Measurements from ENCODE around the gene LSM7. TPM values are rescaled to one million over a fixed set of nuclear protein-coding genes. Genes with fewer than 3 reads are reported as not detected.

Gene LSM7
- total RNA-seq, 1 experiment from 2014 or later, result 282 TPM

DNA sequence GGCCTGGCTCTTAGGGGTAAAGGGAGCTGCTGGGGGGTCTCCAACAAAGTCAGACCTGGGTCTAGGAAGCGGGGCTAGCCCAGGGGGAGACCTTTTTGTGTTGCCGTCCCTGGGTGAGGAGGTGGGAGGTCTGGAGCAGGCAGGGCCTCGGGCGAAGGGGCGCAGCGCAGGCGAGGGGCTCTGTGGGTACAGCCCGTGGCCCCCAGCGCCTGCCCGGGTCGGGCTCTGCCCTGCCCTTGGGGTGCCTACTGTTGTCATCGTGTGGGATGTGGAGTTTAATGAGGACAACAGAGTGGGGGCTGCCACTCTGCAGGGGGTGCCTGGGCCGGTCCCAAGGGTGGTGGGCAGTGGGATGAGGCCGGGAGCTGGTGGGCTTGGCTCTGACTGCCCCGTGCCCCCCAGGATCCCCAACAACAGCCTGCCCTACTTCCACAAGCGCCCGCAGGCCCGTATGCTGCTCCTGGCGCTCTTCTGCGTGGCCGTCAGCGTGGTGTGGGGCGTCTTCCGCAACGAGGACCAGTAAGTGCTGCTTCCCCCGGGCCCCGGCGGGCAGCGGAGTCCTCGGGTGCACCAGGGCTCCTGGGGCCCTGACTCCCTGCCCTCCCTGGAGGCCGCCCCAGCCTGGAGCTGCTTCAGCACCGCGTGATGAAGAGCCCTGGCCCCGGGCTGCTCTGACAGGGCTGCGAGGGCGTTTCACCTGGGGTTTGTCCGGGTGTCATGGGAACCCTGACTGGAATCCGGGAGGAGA lies 12.3 kb upstream of the LSM7 start:
- no peaks in the 10 kb centered on the region for H3F3A ChIP-seq (ENCODE audit: low read length, unreplicated experiment)
- ATAC-seq (no peak), DNase-seq (no peak)
- intact Hi-C loops (cut with micrococcal nuclease), result no loop called here
- no peaks in the 10 kb centered on the region for H3K4me1 ChIP-seq (ENCODE audit: insufficient read depth, low read length)
- H2AFZ ChIP-seq (ENCODE audit: low read length), result no peak overlapping the region
- H4K20me1 ChIP-seq (ENCODE audit: low read length), result no peaks in the 10 kb centered on the region
- CTCF ChIA-PET, result no interaction called here
- no peak overlapping the region for H3K9ac ChIP-seq (ENCODE audit: low read length)
- 0 out of 2 replicates have a peak, but pooled peaks cover 4% of the 10 kb centered on the region for H3K79me2 ChIP-seq (ENCODE audit: low read length)
- TF ChIP-seq, protein P1, sequence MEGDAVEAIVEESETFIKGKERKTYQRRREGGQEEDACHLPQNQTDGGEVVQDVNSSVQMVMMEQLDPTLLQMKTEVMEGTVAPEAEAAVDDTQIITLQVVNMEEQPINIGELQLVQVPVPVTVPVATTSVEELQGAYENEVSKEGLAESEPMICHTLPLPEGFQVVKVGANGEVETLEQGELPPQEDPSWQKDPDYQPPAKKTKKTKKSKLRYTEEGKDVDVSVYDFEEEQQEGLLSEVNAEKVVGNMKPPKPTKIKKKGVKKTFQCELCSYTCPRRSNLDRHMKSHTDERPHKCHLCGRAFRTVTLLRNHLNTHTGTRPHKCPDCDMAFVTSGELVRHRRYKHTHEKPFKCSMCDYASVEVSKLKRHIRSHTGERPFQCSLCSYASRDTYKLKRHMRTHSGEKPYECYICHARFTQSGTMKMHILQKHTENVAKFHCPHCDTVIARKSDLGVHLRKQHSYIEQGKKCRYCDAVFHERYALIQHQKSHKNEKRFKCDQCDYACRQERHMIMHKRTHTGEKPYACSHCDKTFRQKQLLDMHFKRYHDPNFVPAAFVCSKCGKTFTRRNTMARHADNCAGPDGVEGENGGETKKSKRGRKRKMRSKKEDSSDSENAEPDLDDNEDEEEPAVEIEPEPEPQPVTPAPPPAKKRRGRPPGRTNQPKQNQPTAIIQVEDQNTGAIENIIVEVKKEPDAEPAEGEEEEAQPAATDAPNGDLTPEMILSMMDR (conservative IDR thresholded peaks at IDR 0.05; ENCODE audit: low read depth, low read length), result no peak
- TF ChIP-seq EZH2phosphoT487 (IDR thresholded peaks at IDR 0.05; ENCODE audit: borderline replicate concordance, low read length), result no peak
- no peak for TF ChIP-seq EZH2 (IDR thresholded peaks at IDR 0.05; ENCODE audit: low read length, unreplicated experiment)
- no peaks in the 10 kb centered on the region for H3K9me3 ChIP-seq (ENCODE audit: low read length)
- no peak overlapping the region for H3K27ac ChIP-seq (ENCODE audit: low read length)
- no TSS peak for BruUV-seq (replicated peaks)
- H3K9me2 ChIP-seq (replicated peaks; ENCODE audit: low read length), result no peaks in the 10 kb centered on the region
- no peak overlapping the region for H3K4me2 ChIP-seq (ENCODE audit: low read length)
- H3K36me3 ChIP-seq (ENCODE audit: low read depth, low read length), result no peaks in the 10 kb centered on the region
- no peaks in the 10 kb centered on the region for H3K27me3 ChIP-seq (ENCODE audit: low read length)
- no peak overlapping the region for H3K4me3 ChIP-seq (ENCODE audit: low read length)
- POLR2A ChIA-PET (ENCODE audit: unreplicated experiment), result no interaction called here

DNA sequence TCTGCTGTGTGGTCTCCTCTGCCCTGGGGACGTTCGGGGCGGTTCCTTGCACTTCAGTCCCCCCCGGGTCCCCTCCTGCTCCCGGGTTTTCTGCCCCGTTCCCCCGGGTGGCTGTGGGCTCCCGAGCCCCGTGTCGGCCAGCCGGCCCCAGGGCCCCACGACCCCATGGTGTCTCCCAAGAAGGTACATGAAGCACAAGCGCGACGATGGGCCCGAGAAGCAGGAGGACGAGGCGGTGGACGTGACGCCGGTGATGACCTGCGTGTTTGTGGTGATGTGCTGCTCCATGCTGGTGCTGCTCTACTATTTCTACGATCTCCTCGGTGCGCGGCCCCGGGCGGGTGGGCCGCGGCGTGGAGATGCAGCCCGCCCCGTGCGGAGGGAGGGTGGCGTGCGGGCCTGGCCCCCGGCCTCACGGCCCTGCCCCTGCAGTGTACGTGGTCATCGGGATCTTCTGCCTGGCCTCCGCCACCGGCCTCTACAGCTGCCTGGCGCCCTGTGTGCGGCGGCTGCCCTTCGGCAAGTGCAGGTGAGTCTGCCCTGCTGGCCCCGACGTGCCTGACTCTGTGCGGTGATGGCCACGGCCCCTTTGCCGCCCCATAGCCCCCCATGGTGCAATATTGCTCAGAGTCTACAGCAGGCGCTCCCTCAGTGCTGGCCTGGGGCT lies 11.4 kb upstream of the LSM7 start:
- H3K4me3 ChIP-seq (ENCODE audit: low read length), result no peak overlapping the region
- no peak overlapping the region for H3K27ac ChIP-seq (ENCODE audit: low read length)
- H2AFZ ChIP-seq (ENCODE audit: low read length), result no peak overlapping the region
- no peaks in the 10 kb centered on the region for H3K36me3 ChIP-seq (ENCODE audit: low read depth, low read length)
- no peaks in the 10 kb centered on the region for H3K27me3 ChIP-seq (ENCODE audit: low read length)
- H3K79me2 ChIP-seq (ENCODE audit: low read length), result 0 out of 2 replicates have a peak, but pooled peaks cover 4% of the 10 kb centered on the region
- no peak overlapping the region for H3K9ac ChIP-seq (ENCODE audit: low read length)
- no peaks in the 10 kb centered on the region for H3K9me2 ChIP-seq (replicated peaks; ENCODE audit: low read length)
- intact Hi-C loops (cut with micrococcal nuclease), result no loop called here
- DNase-seq (no peak), ATAC-seq (no peak)
- BruUV-seq (replicated peaks), result no TSS peak
- TF ChIP-seq, protein P1 (conservative IDR thresholded peaks at IDR 0.05; ENCODE audit: low read depth, low read length), result no peak
- TF ChIP-seq EZH2 (IDR thresholded peaks at IDR 0.05; ENCODE audit: low read length, unreplicated experiment) (no peak), EZH2phosphoT487 (IDR thresholded peaks at IDR 0.05; ENCODE audit: borderline replicate concordance, low read length) (no peak)
- no peak overlapping the region for H3K4me2 ChIP-seq (ENCODE audit: low read length)
- no peaks in the 10 kb centered on the region for H3K9me3 ChIP-seq (ENCODE audit: low read length)
- H3F3A ChIP-seq (ENCODE audit: low read length, unreplicated experiment), result no peaks in the 10 kb centered on the region
- CTCF ChIA-PET, result no interaction called here
- no peaks in the 10 kb centered on the region for H4K20me1 ChIP-seq (ENCODE audit: low read length)
- POLR2A ChIA-PET (ENCODE audit: unreplicated experiment), result no interaction called here
- no peaks in the 10 kb centered on the region for H3K4me1 ChIP-seq (ENCODE audit: insufficient read depth, low read length)

Measured in PC-3 (cell line).